GM19397 (cell line): ENCODE data around the gene ADCY4.
"Not testable (repeated sequence)": the region's sequence is repeated elsewhere in the genome, so short reads cannot be mapped to it uniquely, and the experiment has no call there.

Experiments used
- ATAC-seq: cut with Tn5 transposase; IDR thresholded peaks from one replicate; pipeline ENCODE4 v1.9.1; 2021; ENCODE audit warnings: mild to moderate bottlenecking, moderate library complexity; ENCODE audit not compliant: unreplicated experiment

ADCY4 gene

DNA sequence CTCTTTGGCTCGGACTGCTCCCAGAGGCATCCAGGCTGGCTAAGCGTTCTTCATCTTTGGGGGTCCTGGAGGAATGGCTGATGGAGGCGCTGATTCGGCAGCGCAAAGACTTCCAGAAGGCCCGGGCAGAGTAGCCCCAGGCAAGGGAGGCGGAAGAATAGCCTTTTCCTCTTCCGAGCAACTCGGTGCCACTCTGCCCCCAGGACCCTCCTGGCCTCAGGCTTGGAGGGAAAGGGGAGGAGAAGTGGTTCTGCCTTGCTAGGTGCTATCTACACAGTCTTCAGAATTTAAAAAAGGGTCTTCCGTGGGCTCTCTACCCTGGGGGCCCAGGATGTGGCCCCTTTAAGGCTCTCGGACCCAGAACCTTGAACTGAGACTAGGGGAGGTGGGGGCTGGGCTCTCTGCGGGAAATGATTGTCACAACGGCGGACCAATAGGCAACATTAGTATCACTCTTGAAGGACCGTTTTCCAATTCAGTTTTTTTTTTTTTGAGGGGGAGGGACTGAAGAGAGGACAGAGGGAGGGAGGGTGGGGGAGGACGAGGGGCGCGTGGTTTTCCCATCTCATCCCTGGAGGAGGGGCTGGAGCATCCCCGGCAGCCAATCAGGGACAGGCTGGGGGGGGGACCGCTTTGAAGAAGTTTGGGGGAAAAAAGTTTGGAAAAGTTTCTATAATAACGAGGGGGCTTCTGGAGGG is 32.8 kb upstream of the ADCY4 start, which contains the start of gene NFATC4:
TSS of gene NFATC4 (plus strand) at position 671 of the 698 bp plus-strand sequence. CDS start 157 bp downstream, outside the sequence.
- peak; percentile 2 for ATAC-seq

DNA sequence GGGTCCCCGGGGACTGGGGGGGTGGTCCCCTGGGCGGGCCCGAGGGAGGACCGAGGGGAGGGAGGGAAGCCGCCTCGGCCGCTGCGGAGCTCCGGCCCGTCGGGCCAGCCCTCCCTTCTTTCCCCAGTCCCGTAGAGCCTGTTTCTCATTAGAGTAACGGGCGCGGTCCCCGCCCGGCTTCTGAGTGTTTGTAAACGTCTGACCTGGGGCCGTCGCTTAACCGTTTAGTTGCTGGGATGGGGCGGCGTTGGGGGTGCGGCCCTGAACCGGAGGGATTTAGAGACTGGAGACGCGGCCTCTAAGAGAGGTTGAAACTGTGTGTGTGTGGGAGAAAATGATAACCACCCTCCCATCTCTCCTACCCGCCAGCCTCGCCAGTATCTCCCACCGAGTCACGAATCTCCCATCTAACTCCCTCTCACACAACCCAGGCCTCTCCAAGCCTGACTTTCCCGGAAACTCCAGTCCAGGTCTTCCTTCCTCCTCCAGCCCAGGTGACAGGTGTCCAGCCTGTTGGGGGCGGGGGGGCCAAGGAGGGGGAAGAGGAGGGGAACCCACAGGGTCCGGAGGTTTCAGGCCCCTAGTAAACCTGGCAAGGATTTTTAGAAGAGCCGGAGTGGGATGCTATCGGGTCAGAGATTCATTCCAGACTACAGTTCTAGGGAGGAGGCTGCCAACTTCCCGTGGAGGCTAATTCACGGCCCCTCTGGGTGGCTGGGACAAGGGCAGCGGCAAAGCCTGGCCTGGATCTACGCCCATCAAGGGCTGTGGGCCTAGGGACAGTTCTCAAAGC is 32.0 kb upstream of the ADCY4 start:
- peak; percentile 67 for ATAC-seq

DNA sequence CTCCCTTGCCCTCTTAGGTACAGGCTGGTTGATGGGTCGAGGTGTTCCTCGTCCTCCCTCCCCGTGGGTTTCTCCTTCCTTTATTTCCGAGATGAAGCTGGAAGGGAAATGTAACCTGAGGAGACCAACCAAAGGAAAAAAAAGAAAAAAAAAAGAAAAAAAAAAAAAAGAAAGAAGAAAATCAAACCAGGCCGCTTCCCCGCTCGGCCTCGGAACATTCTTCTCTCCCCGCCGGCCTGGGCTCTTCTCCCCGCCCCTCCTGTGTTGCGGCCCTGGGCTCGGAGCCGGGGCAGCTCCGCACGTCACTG is 31.5 kb upstream of the ADCY4 start:
- ATAC-seq: no peak

DNA sequence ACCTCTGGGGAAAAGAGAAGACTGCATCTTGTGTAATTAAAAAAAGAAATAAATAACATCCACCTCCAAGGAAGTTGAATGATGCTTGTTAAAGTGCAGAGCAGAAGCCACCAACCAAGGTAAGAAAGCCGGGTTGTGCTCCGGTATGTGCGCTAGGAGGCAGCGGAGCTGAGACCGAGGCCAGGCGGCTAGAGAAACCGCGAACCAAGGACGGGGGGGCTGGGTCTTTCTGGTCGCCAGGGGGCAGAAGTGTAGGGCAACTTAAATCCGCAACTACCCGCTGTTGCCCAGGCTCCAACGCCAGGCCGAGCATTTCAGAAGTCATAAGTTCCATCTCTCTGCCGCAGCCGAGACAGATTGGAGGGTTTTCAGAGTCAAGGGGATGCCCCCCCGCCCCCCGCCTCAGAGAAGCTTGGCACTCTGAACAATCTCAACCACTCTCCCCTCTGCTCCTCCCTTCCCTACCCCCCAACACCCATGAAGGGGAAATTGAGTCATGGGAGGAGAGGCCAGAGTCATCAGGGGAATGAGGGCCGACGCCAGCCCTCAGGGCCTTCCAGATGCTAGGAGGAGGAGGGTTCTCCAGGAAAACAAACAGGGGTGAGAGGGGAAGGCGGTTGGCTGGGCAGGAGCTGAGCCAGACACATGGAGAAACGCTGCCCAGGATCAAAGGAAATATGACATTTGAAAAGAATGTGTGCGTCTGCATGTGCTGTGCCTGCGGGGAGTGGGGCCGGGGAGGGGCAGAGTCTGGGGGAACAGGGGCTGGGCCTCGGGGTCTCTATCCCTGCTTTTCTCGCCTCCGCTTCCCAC is 30.9 kb upstream of the ADCY4 start:
- ATAC-seq: peak; percentile 34

DNA sequence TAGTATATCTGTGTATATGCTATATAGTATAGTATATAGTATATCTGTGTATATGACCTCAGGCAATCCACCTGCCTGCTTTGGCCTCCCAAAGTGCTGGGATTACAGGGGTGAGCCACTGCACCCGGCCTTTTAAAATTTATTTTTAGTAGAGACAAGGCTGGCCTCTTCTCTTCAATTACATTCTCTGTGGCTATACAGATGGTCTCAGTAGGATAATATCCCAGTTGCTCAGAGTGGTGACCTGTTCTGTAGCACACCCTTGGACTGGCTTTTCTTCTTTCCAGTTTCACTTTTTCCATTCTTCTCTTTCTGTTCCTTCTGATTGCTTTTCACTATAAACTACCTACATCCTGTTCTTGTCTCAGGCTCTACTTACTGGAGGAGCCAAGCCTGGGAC is 30.0 kb upstream of the ADCY4 start:
- ATAC-seq: no peak

DNA sequence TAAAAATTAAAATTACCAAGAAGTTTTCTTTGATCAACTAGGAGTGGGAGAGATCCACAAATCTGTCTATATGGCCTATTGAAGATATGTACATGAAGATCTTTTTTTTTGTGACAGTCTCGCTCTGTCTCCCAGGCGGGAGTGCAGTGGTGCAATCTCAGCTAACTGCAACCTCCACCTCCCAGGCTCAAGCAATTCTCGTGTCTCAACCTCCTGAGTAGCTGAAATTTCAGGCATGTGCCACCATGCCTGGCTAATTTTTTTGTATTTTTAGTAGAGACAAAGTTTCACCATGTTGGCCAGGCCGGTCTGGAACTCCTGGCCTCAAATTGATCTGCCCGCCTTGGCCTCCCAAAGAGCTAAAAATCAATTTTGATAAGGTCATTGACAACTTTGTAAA is 28.5 kb upstream of the ADCY4 start:
- no peak for ATAC-seq

DNA sequence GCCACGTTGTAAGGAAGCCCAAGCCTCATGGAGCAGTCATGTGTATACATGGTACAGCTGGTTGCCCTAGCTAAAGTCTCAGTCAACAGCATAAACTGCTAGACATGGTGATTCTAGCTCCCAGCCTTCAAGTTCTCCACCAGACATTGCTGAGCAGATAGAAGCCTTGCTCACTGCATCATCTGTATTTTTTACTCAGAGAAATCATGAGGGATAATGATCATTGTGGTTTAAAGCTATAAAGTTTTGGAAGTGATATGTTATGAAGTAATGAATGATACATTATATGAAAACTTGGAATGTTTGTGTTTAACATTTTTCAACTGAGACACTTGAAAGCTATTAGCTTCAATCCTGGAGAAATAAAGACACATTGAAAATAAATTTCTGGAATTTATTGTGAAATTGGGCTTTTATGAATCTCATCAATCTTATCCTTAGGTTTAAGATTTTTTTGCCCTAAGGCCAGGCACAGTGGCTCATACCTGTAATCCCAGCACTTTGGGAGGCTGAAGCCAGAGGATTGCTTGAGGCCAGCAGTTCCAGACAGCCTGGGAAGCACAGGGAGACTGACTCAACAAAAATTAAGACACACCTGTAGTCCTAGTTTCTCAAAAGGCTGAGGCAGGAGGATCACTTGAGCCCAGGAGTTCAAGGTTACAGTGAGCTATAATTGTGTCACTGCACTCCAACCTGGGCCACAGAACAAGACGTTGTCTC is 27.5 kb upstream of the ADCY4 start:
- ATAC-seq: no peak

DNA sequence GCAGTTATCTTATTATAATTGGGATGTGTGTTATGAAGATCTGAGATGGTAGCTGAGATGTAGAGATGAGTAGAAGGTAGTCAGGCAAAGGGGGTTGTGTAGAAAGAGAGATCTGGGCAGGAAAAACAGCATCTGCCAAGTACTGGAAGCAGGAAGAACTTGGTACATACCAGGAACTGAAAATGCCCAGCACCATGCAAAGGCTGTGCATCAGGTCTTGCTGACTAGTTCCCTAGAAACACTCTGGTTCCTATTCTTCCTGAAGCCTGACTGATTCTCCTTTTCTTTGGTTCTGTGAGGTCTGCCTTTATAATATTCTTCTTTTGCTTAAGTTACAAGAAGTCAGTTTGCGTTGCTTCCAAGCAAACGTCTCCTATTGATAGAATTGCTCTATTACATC is 26.5 kb upstream of the ADCY4 start:
- no peak for ATAC-seq

DNA sequence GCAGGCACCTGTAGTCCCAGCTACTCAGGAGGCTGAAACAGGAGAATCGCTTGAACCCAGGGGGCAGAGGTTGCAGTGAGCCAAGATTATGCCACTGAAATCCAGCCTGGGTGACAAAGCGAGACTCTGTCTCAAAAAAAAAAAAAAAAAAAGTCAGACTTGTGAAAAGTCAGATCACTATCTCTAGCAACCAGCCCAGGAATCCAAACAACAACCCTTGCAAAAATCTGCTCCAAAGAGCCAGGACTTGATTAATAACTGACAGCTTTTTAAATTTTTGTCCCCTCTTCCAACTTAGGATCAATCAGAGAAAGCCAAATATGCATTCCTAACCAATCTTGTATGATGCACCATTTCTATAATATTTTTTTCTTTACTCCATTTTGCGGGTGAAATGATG is 25.4 kb upstream of the ADCY4 start:
- ATAC-seq: no peak

DNA sequence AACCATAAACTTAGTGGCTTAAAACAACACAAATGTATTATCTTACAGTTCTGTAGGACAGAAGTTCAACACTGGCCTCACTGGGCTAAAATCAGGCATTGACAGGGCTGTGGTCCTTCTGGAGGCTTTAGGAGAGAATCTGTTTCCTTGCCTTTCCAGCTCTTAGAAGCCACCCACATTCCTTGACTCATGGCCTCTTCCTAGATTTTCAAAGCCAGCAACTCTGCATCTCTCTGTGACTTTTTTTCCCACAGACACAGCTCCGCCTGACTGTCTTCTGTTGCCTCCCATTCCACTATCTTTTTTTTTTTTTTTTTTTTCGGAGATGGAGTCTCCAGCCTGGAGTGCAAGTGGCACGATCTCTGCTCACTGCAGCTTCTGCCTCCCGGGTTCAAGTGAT is 21.3 kb upstream of the ADCY4 start:
- no peak for ATAC-seq

DNA sequence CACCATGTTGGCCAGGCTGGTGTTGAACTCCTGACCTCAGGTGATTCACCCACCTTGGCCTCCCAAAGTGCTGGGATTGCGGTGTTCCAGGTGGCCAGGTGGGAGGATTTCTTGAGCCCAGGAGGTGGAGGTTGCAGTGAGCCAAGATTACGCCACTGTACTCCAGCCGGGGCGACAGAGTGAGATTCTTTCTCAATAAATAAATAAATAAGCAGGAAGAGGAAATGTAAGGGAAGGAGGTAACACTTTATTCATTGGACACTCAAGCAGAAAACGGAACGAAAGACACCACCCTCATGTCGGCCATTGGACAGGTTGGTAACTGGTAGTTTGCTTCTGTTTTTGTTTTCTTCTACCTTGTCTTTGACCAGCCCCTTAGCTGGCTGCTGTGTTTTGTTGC is 20.1 kb upstream of the ADCY4 start:
- ATAC-seq: no peak

DNA sequence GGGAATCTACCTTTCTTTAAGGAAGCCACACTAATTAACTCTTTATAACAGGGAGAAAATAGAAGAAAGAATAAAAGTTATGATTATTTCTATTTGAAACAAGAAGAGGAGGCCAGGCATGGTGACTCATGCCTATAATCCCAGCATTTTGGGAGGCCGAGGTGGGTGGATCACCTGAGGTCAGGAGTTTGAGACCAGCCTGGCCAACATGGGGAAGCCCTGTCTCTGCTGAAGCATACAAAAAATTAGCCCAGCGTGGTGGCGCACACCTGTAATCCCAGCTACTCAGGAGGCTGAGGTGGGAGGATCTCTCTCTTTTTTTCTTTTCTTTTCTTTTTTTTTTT is 19.6 kb upstream of the ADCY4 start:
- ATAC-seq: not testable (repeated sequence)

DNA sequence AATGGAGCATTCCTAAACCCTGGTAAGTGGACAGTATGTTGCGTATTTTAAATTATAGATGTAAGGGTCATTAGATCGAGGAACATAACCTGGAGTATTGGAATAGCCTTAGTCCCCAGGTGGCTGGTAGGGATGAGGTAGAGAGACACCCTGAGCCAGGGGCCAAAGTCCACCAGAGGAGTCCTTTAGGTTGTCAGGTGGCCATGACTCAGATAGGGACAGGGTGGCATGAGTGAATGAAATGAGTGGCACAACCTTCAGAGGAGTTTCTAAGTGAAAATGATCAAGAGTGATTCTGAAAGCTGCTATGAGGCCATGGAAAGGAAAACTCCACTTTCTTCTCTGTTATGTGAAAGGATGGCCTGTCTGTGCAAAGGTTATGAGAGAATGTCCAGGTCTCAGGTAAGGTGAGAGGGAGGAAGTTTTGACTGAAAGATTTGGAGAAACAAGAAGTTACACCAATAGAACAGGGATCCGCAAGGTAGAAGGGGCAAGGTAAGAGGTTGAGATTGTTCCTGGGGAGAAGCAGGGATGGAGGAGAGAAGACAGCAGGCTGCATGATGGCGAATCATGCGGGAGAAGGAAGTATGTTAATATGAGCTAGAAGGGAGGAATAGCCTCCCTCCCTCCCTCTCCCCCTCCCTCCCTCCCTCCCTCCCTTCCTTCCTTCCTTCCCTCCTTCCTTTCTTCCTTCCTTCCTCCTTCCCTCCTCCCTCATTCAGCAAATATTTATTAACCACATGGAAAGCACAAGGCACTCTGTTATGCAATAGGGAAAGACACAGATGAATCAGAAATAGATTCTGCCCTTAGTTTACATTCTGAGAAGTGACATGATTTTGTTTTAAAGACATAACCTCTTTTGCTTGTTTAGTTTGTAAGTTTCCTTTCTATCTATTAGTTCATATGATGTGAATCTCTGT is 18.9 kb upstream of the ADCY4 start:
- ATAC-seq: no peak

DNA sequence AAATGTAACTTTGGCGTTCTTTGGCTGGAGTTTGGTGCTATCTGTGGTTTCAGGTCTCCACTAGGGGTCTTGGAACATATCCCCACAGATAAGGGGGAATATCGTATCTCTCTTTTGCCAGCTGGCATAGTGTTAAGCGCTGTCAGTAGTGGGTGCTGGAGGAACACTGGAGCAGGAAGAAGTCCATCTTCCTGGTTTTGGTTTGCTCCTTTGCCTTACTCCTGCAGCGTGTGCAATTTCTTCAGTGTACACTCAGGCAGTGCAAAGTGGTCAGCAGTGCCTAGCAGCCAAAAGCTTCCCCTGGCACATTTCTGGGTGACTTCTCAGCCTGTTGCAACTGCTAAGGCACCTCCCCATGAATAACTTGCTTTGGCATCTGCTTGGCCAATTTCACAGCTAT is 16.6 kb upstream of the ADCY4 start:
- ATAC-seq: no peak

DNA sequence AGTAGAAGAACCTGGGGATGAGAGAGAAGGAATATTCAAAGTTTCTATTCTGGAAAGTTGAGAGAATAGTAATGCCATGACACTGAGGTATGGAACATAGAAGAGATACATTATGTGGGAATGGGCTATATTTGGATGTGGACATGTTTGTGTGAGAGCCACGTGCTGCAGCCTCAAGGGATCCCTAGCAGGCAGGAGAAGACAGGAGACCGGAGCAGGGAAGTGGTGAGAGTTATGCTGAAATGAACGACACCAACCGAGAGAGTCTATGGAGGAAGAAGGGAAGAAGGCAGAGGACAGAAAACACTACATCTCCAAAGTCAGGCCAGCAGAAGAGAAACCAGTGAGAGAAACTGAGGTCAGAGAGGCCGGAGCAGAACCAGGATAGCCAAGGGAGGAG is 14.9 kb upstream of the ADCY4 start:
- ATAC-seq: no peak

DNA sequence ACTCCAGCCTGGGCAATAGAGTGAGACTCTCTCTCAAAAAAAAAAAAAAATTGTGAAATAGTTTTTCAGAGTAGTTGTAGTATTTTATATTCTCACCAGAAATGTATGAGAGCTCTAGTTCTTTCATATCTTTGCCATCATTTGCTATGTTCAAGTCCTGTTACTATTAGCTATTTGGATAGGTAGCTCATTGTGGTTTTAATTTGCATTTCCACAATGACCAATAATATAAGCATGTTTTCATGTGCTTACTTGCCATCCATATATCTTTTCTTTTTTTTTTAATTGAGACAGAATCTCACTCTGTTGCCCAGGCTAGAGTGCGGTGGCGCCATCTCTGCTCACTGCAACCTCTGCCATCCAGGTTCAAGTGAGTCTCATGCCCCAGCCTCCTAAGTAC is 13.3 kb upstream of the ADCY4 start:
- ATAC-seq: no peak

DNA sequence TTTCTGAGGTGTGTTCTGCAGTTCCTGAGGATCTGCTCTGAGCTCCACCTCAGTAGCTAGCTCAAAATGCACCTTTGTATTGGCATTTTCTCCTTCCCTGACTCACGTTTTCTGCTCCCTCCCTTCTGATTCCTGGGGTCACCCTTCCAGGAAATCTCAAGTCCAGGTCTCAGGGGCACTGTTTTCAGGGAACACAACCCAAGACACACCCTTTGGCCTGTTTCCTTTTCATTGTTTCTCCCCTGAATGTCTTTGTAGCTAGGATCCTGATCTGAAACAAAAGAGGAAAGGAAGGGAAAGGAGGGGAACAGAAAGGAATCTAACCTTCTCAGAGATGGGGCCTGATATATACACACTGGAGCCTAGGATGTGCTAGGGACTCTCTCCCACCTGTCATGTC is 12.3 kb upstream of the ADCY4 start:
- no peak for ATAC-seq

DNA sequence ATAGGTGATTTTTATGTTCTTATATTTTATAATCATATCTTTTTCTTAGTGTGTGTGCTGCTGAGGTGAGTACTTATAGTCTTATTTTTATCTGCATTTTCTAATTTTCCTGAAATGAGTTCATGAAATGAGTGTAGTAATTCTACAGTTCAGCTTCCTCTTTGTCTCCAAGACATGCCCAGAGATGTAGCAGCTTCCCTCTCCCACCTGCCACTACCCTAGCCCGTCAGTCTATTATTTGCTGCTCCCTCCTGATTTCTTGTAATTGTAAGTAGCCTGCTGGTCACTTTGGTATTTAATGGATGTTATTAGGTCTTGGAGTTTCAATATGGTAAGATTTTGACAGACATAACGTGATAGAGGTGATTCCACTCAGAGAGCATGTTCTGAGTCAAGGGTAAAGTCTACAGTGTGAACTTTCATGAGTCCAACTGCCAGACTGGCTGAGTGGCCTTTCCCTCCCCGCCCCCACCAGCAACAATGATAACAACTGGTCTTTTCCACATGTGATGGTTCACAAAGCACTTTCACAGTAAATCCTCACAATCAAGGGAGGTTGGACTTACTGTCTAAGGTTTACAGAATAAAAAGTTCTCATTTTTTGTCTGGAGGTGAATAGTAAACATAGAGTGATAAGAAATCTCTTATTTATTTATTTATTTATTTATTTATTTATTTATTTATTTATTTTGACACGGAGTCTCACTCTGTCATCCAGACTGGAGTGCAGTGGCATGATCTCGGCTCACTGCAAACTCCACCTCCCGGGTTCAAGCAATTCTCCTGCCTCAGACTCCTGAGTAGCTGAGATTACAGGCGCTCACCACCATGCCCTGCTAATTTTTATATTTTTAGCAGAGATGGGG is 9.2 kb upstream of the ADCY4 start:
- ATAC-seq: no peak

DNA sequence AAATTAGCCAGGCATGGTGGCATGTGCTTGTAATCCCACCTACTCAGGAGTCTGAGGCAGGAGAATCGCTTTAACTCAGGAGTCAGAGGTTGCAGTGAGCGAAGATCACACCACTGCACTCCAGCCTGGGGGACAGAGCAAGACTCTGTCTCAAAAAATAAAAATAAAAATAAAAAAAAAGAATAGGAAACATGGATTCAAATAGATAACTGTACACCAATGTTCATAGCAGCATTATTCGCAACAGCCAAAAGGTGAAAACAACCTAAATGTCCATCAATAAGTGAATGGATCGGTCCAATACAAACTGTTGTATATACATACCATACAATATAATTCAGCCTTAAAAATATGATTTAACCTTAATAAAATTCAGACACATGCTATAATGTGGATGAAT is 8.0 kb upstream of the ADCY4 start:
- no peak for ATAC-seq
